Loucy (cell line): ENCODE results near the gene SARM1.

Experiments
- EZH2phosphoT487 ChIP-seq: fragments of 200-600 bp; IDR thresholded peaks from 2 replicates; pipeline ENCODE4 v1.6.1; 2018; ENCODE audit warnings: antibody characterized with exemption, mild to moderate bottlenecking, moderate library complexity, borderline replicate concordance
- TF ChIP-seq, protein P1 (sequence below): fragments of 200-600 bp; sonication (generic); conservative IDR thresholded peaks from 2 replicates; pipeline ENCODE4 v1.5.1; 2014; ENCODE audit warnings: mild to moderate bottlenecking, antibody characterized with exemption, low read length

GRCh38 chr17:28402224-28402630 is 30.7 kb downstream of the SARM1 start:
- TF ChIP-seq, protein P1, sequence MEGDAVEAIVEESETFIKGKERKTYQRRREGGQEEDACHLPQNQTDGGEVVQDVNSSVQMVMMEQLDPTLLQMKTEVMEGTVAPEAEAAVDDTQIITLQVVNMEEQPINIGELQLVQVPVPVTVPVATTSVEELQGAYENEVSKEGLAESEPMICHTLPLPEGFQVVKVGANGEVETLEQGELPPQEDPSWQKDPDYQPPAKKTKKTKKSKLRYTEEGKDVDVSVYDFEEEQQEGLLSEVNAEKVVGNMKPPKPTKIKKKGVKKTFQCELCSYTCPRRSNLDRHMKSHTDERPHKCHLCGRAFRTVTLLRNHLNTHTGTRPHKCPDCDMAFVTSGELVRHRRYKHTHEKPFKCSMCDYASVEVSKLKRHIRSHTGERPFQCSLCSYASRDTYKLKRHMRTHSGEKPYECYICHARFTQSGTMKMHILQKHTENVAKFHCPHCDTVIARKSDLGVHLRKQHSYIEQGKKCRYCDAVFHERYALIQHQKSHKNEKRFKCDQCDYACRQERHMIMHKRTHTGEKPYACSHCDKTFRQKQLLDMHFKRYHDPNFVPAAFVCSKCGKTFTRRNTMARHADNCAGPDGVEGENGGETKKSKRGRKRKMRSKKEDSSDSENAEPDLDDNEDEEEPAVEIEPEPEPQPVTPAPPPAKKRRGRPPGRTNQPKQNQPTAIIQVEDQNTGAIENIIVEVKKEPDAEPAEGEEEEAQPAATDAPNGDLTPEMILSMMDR = no peak
- no peak for TF ChIP-seq EZH2phosphoT487
